H1 (cell line): ENCODE measurements around the gene CLRN1.

Source experiments
- EP300 ChIP-seq, 2 experiments: IDR thresholded peaks; 1 replicate in 1 of 2; 2 replicates in 1 of 2; pipeline ENCODE4 v1.6.1; 2011 to 2012; ENCODE audit warnings: low read depth in 2 of 2, low read length in 2 of 2, mild to moderate bottlenecking in 2 of 2, borderline replicate concordance in 1 of 2, inconsistent platforms in 1 of 2, moderate library complexity in 1 of 2
- HDAC6 ChIP-seq: IDR thresholded peaks from one replicate; pipeline ENCODE4 v1.7.1; 2012; ENCODE audit warnings: low read depth, mild to moderate bottlenecking, inconsistent platforms, low read length, moderate library complexity
- MAFK ChIP-seq: IDR thresholded peaks from 2 replicates; pipeline ENCODE4 v1.6.1; 2012; ENCODE audit warnings: low read depth, mild to moderate bottlenecking, improper control_type of control experiment, low read length
- POLR2A ChIP-seq, 2 experiments: IDR thresholded peaks; 1 replicate in 1 of 2; 2 replicates in 1 of 2; pipeline ENCODE4 v1.6.1; 2011; ENCODE audit warnings: low read depth in 2 of 2, low read length in 2 of 2, mild to moderate bottlenecking in 2 of 2; ENCODE audit errors: control extremely low read depth in 1 of 2
- POLR2AphosphoS5 ChIP-seq: IDR thresholded peaks from 2 replicates; pipeline ENCODE4 v1.6.1; 2011; ENCODE audit warnings: low read depth, low read length
- TAF1 ChIP-seq: IDR thresholded peaks from 2 replicates; pipeline ENCODE4 v1.6.1; 2011; ENCODE audit warnings: mild to moderate bottlenecking, low read depth, low read length
- YY1 ChIP-seq: IDR thresholded peaks from 2 replicates; pipeline ENCODE4 v1.6.1; 2011; ENCODE audit warnings: low read depth, mild to moderate bottlenecking, low read length
- TF ChIP-seq, protein P1 (sequence below), 3 experiments: IDR thresholded peaks; 1 replicate in 2 of 3; 2 replicates in 1 of 3; pipeline versions ENCODE4 v1.5.1 to v1.6.1; 2011; ENCODE audit warnings: low read length in 3 of 3, mild to moderate bottlenecking in 3 of 3, inconsistent platforms in 2 of 3, low read depth in 1 of 3, moderate library complexity in 1 of 3; ENCODE audit not compliant: insufficient read depth in 1 of 3; ENCODE audit errors: control extremely low read depth in 1 of 3
- TF ChIP-seq, protein P2 (sequence below): IDR thresholded peaks from 2 replicates; pipeline ENCODE4 v1.6.1; 2011; ENCODE audit warnings: low read length, improper control_type of control experiment

DNA sequence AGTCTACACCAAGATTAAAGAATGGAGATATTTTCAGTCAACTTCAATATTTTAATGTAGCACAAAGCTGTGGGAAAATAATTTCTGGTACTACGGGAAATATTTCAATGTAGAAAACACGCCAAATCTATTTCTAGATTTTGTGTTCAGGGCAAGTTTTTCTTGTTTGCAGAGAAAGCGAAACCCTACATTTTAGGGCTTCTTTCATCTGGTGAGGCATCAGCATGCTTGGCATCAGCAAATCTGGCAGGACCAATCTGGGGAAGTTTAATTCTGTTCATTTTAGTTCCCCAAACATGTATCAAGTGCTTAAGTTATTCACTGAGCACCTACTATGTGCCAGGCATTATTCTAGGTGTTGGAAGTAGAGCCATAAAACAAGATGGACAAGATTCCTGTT is 30.3 kb downstream of the CLRN1 start:
- TF ChIP-seq YY1 = no peak
- no peak for TF ChIP-seq HDAC6
- no peak for TF ChIP-seq EP300 (IDR thresholded peaks at IDR 0.05; ENCODE audit: borderline replicate concordance in 1 of 2, low read depth in 2 of 2, low read length in 2 of 2)
- no peak for TF ChIP-seq TAF1
- TF ChIP-seq, protein P1, sequence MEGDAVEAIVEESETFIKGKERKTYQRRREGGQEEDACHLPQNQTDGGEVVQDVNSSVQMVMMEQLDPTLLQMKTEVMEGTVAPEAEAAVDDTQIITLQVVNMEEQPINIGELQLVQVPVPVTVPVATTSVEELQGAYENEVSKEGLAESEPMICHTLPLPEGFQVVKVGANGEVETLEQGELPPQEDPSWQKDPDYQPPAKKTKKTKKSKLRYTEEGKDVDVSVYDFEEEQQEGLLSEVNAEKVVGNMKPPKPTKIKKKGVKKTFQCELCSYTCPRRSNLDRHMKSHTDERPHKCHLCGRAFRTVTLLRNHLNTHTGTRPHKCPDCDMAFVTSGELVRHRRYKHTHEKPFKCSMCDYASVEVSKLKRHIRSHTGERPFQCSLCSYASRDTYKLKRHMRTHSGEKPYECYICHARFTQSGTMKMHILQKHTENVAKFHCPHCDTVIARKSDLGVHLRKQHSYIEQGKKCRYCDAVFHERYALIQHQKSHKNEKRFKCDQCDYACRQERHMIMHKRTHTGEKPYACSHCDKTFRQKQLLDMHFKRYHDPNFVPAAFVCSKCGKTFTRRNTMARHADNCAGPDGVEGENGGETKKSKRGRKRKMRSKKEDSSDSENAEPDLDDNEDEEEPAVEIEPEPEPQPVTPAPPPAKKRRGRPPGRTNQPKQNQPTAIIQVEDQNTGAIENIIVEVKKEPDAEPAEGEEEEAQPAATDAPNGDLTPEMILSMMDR (IDR thresholded peaks at IDR 0.05; ENCODE audit: control extremely low read depth in 1 of 3, insufficient read depth in 1 of 3, low read depth in 1 of 3, low read length in 3 of 3) = no peak
- TF ChIP-seq, protein P2, sequence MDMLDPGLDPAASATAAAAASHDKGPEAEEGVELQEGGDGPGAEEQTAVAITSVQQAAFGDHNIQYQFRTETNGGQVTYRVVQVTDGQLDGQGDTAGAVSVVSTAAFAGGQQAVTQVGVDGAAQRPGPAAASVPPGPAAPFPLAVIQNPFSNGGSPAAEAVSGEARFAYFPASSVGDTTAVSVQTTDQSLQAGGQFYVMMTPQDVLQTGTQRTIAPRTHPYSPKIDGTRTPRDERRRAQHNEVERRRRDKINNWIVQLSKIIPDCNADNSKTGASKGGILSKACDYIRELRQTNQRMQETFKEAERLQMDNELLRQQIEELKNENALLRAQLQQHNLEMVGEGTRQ = no peak
- no peak for TF ChIP-seq POLR2AphosphoS5
- TF ChIP-seq POLR2A (IDR thresholded peaks at IDR 0.05; ENCODE audit: control extremely low read depth in 1 of 2, low read depth in 2 of 2, low read length in 2 of 2) = no peak
- no peak for TF ChIP-seq MAFK
